ENCODE results near the gene STARD13. TPM values are rescaled to one million over a fixed set of nuclear protein-coding genes. Genes with fewer than 3 reads are reported as not detected.

Gene STARD13
- total RNA-seq, 6 experiments from 2014 or later, result 7.0 to 16.1 (median 9.8) TPM

DNA sequence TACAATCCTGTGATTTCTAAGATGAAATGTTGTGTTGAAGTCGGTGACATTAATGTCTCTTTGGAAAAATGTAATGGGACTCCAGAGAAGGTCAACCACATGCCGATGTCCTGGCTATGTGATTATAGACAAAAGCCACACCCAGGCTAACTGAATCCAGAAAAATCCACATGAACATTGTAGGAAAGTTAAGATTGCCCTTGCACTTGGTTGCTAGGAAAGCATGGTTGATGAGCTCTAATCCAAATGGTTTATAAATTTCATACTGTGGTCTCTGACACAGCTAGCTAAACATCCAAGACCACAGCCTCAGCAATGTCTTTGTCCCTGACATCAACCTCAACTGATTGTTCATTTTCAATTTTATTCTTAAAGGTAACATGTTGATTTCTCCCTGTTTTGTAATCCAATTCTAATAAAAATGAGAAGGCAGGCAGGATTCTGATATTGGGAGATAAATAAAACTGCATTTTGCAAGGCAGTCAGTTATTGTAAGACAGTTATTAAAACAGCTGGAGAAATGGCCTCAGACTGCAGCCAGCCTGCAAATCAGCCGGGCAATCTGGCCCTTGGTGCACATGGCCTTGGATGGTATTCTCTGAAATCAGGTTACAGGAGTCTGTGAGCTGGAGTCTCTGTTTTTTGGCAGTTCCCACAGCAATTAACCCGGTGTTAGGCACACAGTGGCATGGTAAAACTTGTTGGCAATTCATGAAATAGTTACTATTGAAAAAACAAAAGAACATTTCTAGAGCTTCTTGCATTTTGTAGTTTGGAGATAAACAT, 93.9 kb downstream of the STARD13 start:
- Histone ChIP-seq H3K27ac (no peak overlapping the region), H3K4me3 (no peak overlapping the region), H3K36me3 (no peaks in the 10 kb centered on the region), H3K27me3 (no peaks in the 10 kb centered on the region), H3K4me1 (no peaks in the 10 kb centered on the region), H3K9me3 (no peaks in the 10 kb centered on the region)
- WGBS (ENCODE audit: insufficient coverage, low coverage, low lambda C conversion rate, missing lambda C conversion rate), result 76% methylated on average over 4 of the region's 4 CpGs
- intact Hi-C loops (cut with DNase I), result no loop called here
- DNase-seq (no peak), ATAC-seq (no peak)
- TF ChIP-seq POLR2A (IDR thresholded peaks at IDR 0.05), result no peak
- TF ChIP-seq, protein P1, sequence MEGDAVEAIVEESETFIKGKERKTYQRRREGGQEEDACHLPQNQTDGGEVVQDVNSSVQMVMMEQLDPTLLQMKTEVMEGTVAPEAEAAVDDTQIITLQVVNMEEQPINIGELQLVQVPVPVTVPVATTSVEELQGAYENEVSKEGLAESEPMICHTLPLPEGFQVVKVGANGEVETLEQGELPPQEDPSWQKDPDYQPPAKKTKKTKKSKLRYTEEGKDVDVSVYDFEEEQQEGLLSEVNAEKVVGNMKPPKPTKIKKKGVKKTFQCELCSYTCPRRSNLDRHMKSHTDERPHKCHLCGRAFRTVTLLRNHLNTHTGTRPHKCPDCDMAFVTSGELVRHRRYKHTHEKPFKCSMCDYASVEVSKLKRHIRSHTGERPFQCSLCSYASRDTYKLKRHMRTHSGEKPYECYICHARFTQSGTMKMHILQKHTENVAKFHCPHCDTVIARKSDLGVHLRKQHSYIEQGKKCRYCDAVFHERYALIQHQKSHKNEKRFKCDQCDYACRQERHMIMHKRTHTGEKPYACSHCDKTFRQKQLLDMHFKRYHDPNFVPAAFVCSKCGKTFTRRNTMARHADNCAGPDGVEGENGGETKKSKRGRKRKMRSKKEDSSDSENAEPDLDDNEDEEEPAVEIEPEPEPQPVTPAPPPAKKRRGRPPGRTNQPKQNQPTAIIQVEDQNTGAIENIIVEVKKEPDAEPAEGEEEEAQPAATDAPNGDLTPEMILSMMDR (IDR thresholded peaks at IDR 0.05), result no peak

DNA sequence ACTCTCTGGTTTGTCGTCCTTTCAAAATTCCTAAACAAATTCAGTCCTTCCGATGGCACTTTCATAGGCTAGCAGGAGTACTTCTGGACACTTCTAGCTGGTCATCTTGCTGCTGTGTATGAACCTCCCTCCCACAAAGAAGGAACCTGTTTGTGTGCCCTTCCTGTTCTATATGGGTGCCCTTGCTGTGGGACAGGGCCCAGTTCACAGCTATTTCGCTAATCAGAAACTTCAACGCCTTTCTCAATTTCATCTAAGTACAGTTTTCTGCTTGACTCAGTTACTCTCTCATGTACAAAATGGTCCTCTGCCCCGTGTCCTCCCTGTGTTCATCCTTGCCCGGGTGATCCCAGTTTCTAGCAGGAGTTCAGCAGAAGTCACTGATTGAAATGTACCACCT, 96.1 kb downstream of the STARD13 start:
- Histone ChIP-seq H3K27me3 (no peaks in the 10 kb centered on the region), H3K4me3 (no peak overlapping the region), H3K27ac (no peak overlapping the region), H3K9me3 (no peaks in the 10 kb centered on the region), H3K36me3 (no peaks in the 10 kb centered on the region), H3K4me1 (no peaks in the 10 kb centered on the region)
- intact Hi-C loops (cut with DNase I), result no loop called here
- TF ChIP-seq, protein P1 (IDR thresholded peaks at IDR 0.05), result no peak
- TF ChIP-seq POLR2A (IDR thresholded peaks at IDR 0.05), result no peak
- whole genome bisulfite sequencing (ENCODE audit: insufficient coverage, low coverage, low lambda C conversion rate, missing lambda C conversion rate), result 86% methylated on average over 6 of the region's 6 CpGs
- ATAC-seq (peak in 1 of 4 donors; percentile 45), DNase-seq (no peak)

DNA sequence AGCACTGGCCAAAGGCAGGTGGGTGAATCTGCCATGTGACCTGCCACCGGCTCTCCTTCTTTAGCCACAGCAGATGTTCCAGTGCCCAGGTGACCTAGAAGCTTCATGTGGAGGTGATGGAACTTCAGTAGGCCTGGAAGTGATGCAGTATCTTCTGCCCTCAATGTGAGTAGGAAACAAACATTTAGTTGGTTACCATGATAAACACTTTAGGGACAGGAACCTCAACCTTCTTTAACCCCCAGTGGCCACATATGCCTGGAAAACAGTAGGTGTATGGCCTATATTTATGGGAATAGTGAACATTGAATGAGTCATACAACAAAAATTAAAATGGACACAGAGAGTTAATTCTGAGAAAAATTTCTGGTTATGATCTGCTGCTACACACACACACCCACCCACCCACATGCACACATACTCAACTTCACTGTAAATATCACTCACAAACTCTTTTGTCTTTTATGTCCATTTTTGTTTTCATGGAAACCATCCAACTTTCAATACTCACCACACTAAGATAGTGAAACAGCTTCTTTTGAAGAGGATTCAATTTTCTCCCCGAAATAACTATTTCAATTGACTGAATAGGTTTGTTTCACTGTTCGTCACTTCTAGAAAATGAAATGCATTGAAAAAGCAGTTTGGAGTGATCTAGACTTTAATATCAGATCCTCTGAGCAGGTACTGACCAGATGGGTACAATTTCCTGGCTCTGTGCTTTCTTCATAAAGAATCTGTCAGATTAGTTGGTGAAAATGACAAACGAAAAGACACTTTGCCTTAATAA, 97.3 kb downstream of the STARD13 start:
- Histone ChIP-seq H3K9me3 (no peaks in the 10 kb centered on the region), H3K27me3 (no peaks in the 10 kb centered on the region), H3K27ac (no peak overlapping the region), H3K4me1 (no peaks in the 10 kb centered on the region), H3K4me3 (no peak overlapping the region), H3K36me3 (no peaks in the 10 kb centered on the region)
- TF ChIP-seq POLR2A (IDR thresholded peaks at IDR 0.05), result no peak
- TF ChIP-seq, protein P1 (IDR thresholded peaks at IDR 0.05), result no peak
- 66% methylated on average over 3 of the region's 4 CpGs for WGBS (ENCODE audit: insufficient coverage, low coverage, low lambda C conversion rate, missing lambda C conversion rate)
- no peak for DNase-seq
- ATAC-seq, result no peak
- intact Hi-C loops (cut with DNase I), result no loop called here

DNA sequence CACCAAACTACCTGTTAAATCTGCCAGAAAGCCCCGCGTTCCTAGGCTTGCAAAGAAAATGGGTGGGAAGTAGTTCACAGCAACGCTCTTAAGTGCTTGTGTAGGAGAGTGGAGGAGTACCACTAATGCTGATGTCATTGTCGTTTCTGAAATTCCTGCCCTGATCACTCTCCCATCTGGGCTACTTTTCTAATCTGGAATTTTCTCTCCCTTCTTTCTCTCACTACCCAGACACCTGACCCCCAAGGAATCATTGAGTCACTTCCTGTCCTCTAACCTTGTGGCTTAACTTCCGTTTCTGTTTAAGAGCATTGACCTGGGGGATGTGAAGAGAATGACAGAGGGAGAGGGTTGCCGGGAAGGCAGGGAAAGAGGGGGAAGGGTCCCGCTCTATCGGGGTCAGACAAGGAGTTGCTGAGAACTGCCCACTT, 98.7 kb downstream of the STARD13 start:
- peak; percentile 25 to 65 (median 37) for ATAC-seq
- intact Hi-C loops (cut with DNase I), result no loop called here
- H3K4me1 ChIP-seq, result no peaks in the 10 kb centered on the region
- H3K9me3 ChIP-seq, result no peaks in the 10 kb centered on the region
- DNase-seq, result no peak
- no peaks in the 10 kb centered on the region for H3K27me3 ChIP-seq
- H3K27ac ChIP-seq, result peak overlapping the region in 1 of 3 donors; percentile 6
- TF ChIP-seq, protein P1 (IDR thresholded peaks at IDR 0.05), result no peak
- TF ChIP-seq POLR2A (IDR thresholded peaks at IDR 0.05), result no peak
- no peaks in the 10 kb centered on the region for H3K36me3 ChIP-seq
- WGBS (ENCODE audit: insufficient coverage, low coverage, low lambda C conversion rate, missing lambda C conversion rate), result 57% methylated on average over 8 of the region's 8 CpGs
- H3K4me3 ChIP-seq, result no peak overlapping the region

Measured in right lobe of liver (tissue), 6 donors.